ENCODE data around the gene CACNG1.

DNA sequence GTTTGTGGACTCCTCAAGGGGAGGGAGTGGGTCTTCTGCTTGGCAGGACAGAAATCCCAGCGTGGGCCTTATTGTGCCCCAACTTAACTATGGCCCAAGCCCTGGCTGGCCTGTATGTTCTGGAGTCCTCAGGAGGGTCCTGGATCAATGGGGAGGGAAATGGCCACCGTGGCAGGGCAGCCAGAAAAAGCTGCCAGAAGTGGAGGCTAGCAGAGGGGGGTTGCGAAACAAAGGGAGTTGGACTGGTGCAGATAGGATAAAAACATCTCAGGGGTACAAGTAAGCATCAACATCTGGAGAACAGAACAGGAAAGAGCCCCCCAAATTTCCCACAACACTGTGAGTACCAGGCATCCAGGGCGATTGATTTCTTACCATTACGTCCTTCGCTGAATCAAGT is 3.7 kb upstream of the CACNG1 start:
- peak; percentile 39; the same call in 1 of the 2 replicates for TF ChIP-seq CEBPB (IDR thresholded peaks at IDR 0.05; ENCODE audit: low read depth, low read length)
- TF ChIP-seq, protein P1, sequence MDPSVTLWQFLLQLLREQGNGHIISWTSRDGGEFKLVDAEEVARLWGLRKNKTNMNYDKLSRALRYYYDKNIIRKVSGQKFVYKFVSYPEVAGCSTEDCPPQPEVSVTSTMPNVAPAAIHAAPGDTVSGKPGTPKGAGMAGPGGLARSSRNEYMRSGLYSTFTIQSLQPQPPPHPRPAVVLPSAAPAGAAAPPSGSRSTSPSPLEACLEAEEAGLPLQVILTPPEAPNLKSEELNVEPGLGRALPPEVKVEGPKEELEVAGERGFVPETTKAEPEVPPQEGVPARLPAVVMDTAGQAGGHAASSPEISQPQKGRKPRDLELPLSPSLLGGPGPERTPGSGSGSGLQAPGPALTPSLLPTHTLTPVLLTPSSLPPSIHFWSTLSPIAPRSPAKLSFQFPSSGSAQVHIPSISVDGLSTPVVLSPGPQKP (IDR thresholded peaks at IDR 0.05; ENCODE audit: borderline replicate concordance, low read depth, low read length) = no peak

Data from IMR-90 (cell line).